H7 (cell line): Measurements from ENCODE around the gene MTA3. TPM values are rescaled to one million over a fixed set of nuclear protein-coding genes. Genes with fewer than 3 reads are reported as not detected.
"Not testable (repeated sequence)": the region's sequence is repeated elsewhere in the genome, so short reads cannot be mapped to it uniquely, and the experiment has no call there.

ENCODE experiments used
- DNase-seq: peaks from one replicate; pipeline ENCODE4 v3.0.0; 2012
- H3K27me3 ChIP-seq: 2 replicates; pipeline ENCODE4 v1.6.0; 2011; ENCODE audit warnings: mild to moderate bottlenecking, low read length; ENCODE audit not compliant: control insufficient read depth, insufficient read depth
- H3K36me3 ChIP-seq: replicated peaks from 2 replicates; pipeline ENCODE4 v1.5.1; 2011; ENCODE audit warnings: low read length; ENCODE audit not compliant: control insufficient read depth, insufficient read depth
- H3K4me3 ChIP-seq: 2 replicates; pipeline ENCODE4 v1.5.1; 2011; ENCODE audit warnings: low read depth, mild to moderate bottlenecking, control low read depth, low read length, moderate library complexity; ENCODE audit not compliant: insufficient read depth
- total RNA-seq: library from RNA; depleted of rRNA; stranded (reverse); fragments of >200 nt; shearing (Covaris generic); gene quantifications from 2 replicates; pipeline ENCODE4 v1.2.3, GENCODE V29; 2014

Gene MTA3
- total RNA-seq, 1 experiment from 2014 or later, result 51.8 TPM

GRCh38 chr2:42613281-42614064, 45.0 kb downstream of the MTA3 start:
- Histone ChIP-seq H3K27me3 (no peaks in the 10 kb centered on the region), H3K4me3 (no peak overlapping the region), H3K36me3 (peaks cover 6% of the 10 kb centered on the region)
- no peak for DNase-seq

- H3K4me3 ChIP-seq, result no peak overlapping the region
- no peaks in the 10 kb centered on the region for H3K27me3 ChIP-seq
- H3K36me3 ChIP-seq, result peaks cover 6% of the 10 kb centered on the region
- no peak for DNase-seq
These were observed 46.4 kb downstream of the MTA3 start for GRCh38 chr2:42614838-42615237.

- Histone ChIP-seq H3K36me3 (peaks cover 6% of the 10 kb centered on the region), H3K4me3 (no peak overlapping the region), H3K27me3 (no peaks in the 10 kb centered on the region)
- DNase-seq, result no peak
These were observed 49.7 kb downstream of the MTA3 start for GRCh38 chr2:42618116-42618515.

- no peaks in the 10 kb centered on the region for H3K27me3 ChIP-seq
- DNase-seq, result no peak
- no peak overlapping the region for H3K4me3 ChIP-seq
- peaks cover 6% of the 10 kb centered on the region for H3K36me3 ChIP-seq
These were observed 50.5 kb downstream of the MTA3 start for GRCh38 chr2:42618972-42619371.

- DNase-seq, H3K4me3 ChIP-seq, H3K36me3 ChIP-seq, H3K27me3 ChIP-seq: not testable (repeated sequence)
These were observed 53.2 kb downstream of the MTA3 start for GRCh38 chr2:42621626-42622025.

- peak; percentile 58 for DNase-seq
- peaks cover 5% of the 10 kb centered on the region for H3K36me3 ChIP-seq
- H3K4me3 ChIP-seq, result no peak overlapping the region
- no peaks in the 10 kb centered on the region for H3K27me3 ChIP-seq
These were observed 54.7 kb downstream of the MTA3 start for GRCh38 chr2:42622943-42623676.

GRCh38 chr2:42624047-42624446, 55.6 kb downstream of the MTA3 start:
- no peak for DNase-seq
- Histone ChIP-seq H3K4me3 (no peak overlapping the region), H3K27me3 (no peaks in the 10 kb centered on the region), H3K36me3 (peaks cover 5% of the 10 kb centered on the region)

- DNase-seq, result not testable (repeated sequence)
These were observed 59.6 kb downstream of the MTA3 start for GRCh38 chr2:42628024-42628423.

GRCh38 chr2:42636934-42637333, 68.5 kb downstream of the MTA3 start:
- Histone ChIP-seq H3K36me3 (no peaks in the 10 kb centered on the region; the same call in 1 of the 2 replicates), H3K27me3 (no peaks in the 10 kb centered on the region), H3K4me3 (no peak overlapping the region)
- no peak for DNase-seq

More at GRCh38 chr2:42628024-42628423, 59.6 kb downstream of the MTA3 start:
- H3K27me3 ChIP-seq, H3K36me3 ChIP-seq, H3K4me3 ChIP-seq: not testable (repeated sequence)

GRCh38 chr2:42638080-42638784, 69.8 kb downstream of the MTA3 start:
- no peak overlapping the region for H3K4me3 ChIP-seq
- no peaks in the 10 kb centered on the region for H3K27me3 ChIP-seq
- DNase-seq, result no peak
- H3K36me3 ChIP-seq, result no peaks in the 10 kb centered on the region; the same call in 1 of the 2 replicates

GRCh38 chr2:42639340-42640077, 71.1 kb downstream of the MTA3 start:
- Histone ChIP-seq H3K36me3 (peaks cover 7% of the 10 kb centered on the region), H3K4me3 (no peak overlapping the region), H3K27me3 (no peaks in the 10 kb centered on the region)
- DNase-seq, result no peak

- no peak for DNase-seq
- Histone ChIP-seq H3K36me3 (peaks cover 11% of the 10 kb centered on the region), H3K27me3 (no peaks in the 10 kb centered on the region), H3K4me3 (no peak overlapping the region)
These were observed 71.8 kb downstream of the MTA3 start for GRCh38 chr2:42640261-42640660.

- H3K27me3 ChIP-seq, H3K4me3 ChIP-seq, DNase-seq: not testable (repeated sequence)
- peaks cover 17% of the 10 kb centered on the region for H3K36me3 ChIP-seq
These were observed 73.9 kb downstream of the MTA3 start for GRCh38 chr2:42642371-42642770.

- peaks cover 17% of the 10 kb centered on the region for H3K36me3 ChIP-seq
- H3K27me3 ChIP-seq, result no peaks in the 10 kb centered on the region
- H3K4me3 ChIP-seq, result no peak overlapping the region
- no peak for DNase-seq
These were observed 77.1 kb downstream of the MTA3 start for GRCh38 chr2:42645551-42645950.
